Islet of Langerhans (tissue), 1 donor: ENCODE results near the gene PCSK1.
"Not testable (repeated sequence)": the region's sequence is repeated elsewhere in the genome, so short reads cannot be mapped to it uniquely, and the experiment has no call there.

Experiments used
- FAIRE-seq: peaks from one replicate; lab custom pipeline; 2011; peaks lifted over from hg19 to GRCh38; lab: Jason Lieb, UNC

Gene PCSK1

GRCh38 chr5:96372726-96373380 is 60.2 kb downstream of the PCSK1 start:
- no peak for FAIRE-seq

GRCh38 chr5:96370976-96371375 is 62.1 kb downstream of the PCSK1 start:
- peak; percentile 92 for FAIRE-seq

- not testable (repeated sequence) for FAIRE-seq
Observed at GRCh38 chr5:96367337-96367736, 65.7 kb downstream of the PCSK1 start.

- FAIRE-seq, result no peak
Observed at GRCh38 chr5:96354237-96354636, 78.8 kb downstream of the PCSK1 start.

GRCh38 chr5:96353220-96353619 is 79.8 kb downstream of the PCSK1 start:
- FAIRE-seq, result no peak

- peak; percentile 91 for FAIRE-seq
Observed at GRCh38 chr5:96350678-96351077, 82.4 kb downstream of the PCSK1 start.

GRCh38 chr5:96348536-96348935 is 84.5 kb downstream of the PCSK1 start:
- FAIRE-seq, result no peak

GRCh38 chr5:96347502-96348292 is 85.4 kb downstream of the PCSK1 start:
- no peak for FAIRE-seq

GRCh38 chr5:96344678-96345577 is 88.1 kb downstream of the PCSK1 start:
- FAIRE-seq, result peak; percentile 99

- FAIRE-seq, result no peak
Observed at GRCh38 chr5:96343094-96343493, 90.0 kb downstream of the PCSK1 start.

GRCh38 chr5:96342581-96342980 is 90.5 kb downstream of the PCSK1 start:
- no peak for FAIRE-seq
